HG03135 (cell line): Measurements from ENCODE around the gene CHD6.

Experiments used
- ATAC-seq: cut with Tn5 transposase; IDR thresholded peaks from one replicate; pipeline ENCODE4 v1.9.1; 2021; ENCODE audit warnings: mild to moderate bottlenecking, moderate library complexity; ENCODE audit not compliant: unreplicated experiment

Gene CHD6

GRCh38 chr20:41358230-41358629, 259.9 kb downstream of the CHD6 start:
- no peak for ATAC-seq

GRCh38 chr20:41357424-41358163, 260.6 kb downstream of the CHD6 start:
- ATAC-seq: no peak

- ATAC-seq: no peak
Measured at GRCh38 chr20:41356951-41357350, 261.2 kb downstream of the CHD6 start.

- ATAC-seq: no peak
Measured at GRCh38 chr20:41355598-41356203, 262.5 kb downstream of the CHD6 start.

- ATAC-seq: no peak
Measured at GRCh38 chr20:41355192-41355591, 263.0 kb downstream of the CHD6 start.

- ATAC-seq: no peak
Measured at GRCh38 chr20:41353530-41353929, 264.6 kb downstream of the CHD6 start.

GRCh38 chr20:41352666-41353065, 265.5 kb downstream of the CHD6 start:
- ATAC-seq: no peak

- no peak for ATAC-seq
Measured at GRCh38 chr20:41352106-41352505, 266.1 kb downstream of the CHD6 start.
